Thyroid gland (tissue), 4 donors: ENCODE data around the gene PCDHGB6. TPM values are rescaled to one million over a fixed set of nuclear protein-coding genes. Genes with fewer than 3 reads are reported as not detected.
"Not testable (repeated sequence)": the region's sequence is repeated elsewhere in the genome, so short reads cannot be mapped to it uniquely, and the experiment has no call there.

Source experiments
- DNase-seq, 2 donors: peaks; one replicate each; pipeline ENCODE4 v3.0.0-alpha.2; 2019
- H3K27ac ChIP-seq, 3 donors: fragments of 200-600 bp; sonication (generic); 1 replicate in 2 of 3; 2 replicates in 1 of 3; pipeline ENCODE4 v1.5.1; 2016 to 2019; ENCODE audit warnings: mild to moderate bottlenecking in 1 of 3, moderate library complexity in 1 of 3
- H3K27me3 ChIP-seq: fragments of 200-600 bp; sonication (generic); one replicate; pipeline ENCODE4 v1.5.1; 2019
- H3K36me3 ChIP-seq, 2 donors: fragments of 200-600 bp; sonication (generic); one replicate each; pipeline ENCODE4 v1.5.1; 2016 to 2019
- H3K4me1 ChIP-seq, 2 donors: fragments of 200-600 bp; sonication (generic); one replicate each; pipeline ENCODE4 v1.5.1; 2017 to 2019
- H3K4me3 ChIP-seq, 3 donors: fragments of 200-600 bp; sonication (generic); replicated peaks in 1 of 3; 1 replicate in 2 of 3; 2 replicates in 1 of 3; pipeline ENCODE4 v1.5.1; 2016; ENCODE audit warnings: mild to moderate bottlenecking in 1 of 3
- H3K9me3 ChIP-seq: fragments of 200-600 bp; sonication (generic); one replicate; pipeline ENCODE4 v1.5.1; 2017
- CTCF ChIP-seq, 6 experiments: fragments of 200-600 bp in 3 of 6; fragments of 450-650 bp in 3 of 6; sonication (generic) in 3 of 6; IDR thresholded peaks; one replicate each; pipeline ENCODE4 v1.5.1; 2016 to 2019; ENCODE audit warnings: antibody characterized with exemption in 6 of 6, mild to moderate bottlenecking in 2 of 6, inconsistent platforms in 1 of 6, moderate library complexity in 1 of 6
- POLR2A ChIP-seq, 2 donors: fragments of 450-650 bp; IDR thresholded peaks; one replicate each; pipeline ENCODE4 v1.6.1; 2017; ENCODE audit warnings: antibody characterized with exemption in 2 of 2, mild to moderate bottlenecking in 2 of 2, moderate library complexity in 1 of 2
- WGBS, 2 donors: methylation state at CpG; one replicate each; pipeline ENCODE4 v1.1.5; 2017; 5-methylcytosine and 5-hydroxymethylcytosine counted together
- intact Hi-C: fragments of 100-400 bp; cut with DNase I; formaldehyde crosslinking; loops from one replicate; pipeline ENCODE4 v1.15.1; 2023
- total RNA-seq, 4 donors: library from RNA; depleted of rRNA; stranded (reverse); fragments of >200 nt; gene quantifications; one replicate each; pipeline ENCODE4 v1.2.3, GENCODE V29; 2016

The PCDHGB6 gene
- total RNA-seq, 4 donors from 2014 or later, result 9.5 to 11.4 (median 10.9) TPM

- DNase-seq, result no peak
- intact Hi-C loops, result no loop called here
- H3K9me3 ChIP-seq, result no peaks in the 10 kb centered on the region
- H3K4me1 ChIP-seq, result no peaks in the 10 kb centered on the region
- 24 to 29% methylated on average over 38 of the region's 38 CpGs for WGBS, 2 donors
- H3K36me3 ChIP-seq, result no peaks in the 10 kb centered on the region
- H3K27me3 ChIP-seq, result no peaks in the 10 kb centered on the region
- H3K27ac ChIP-seq, result no peak within 1 kb of the TSS
- H3K4me3 ChIP-seq, result no peak within 1 kb of the TSS
- TF ChIP-seq POLR2A (IDR thresholded peaks at IDR 0.05), result no peak
- no peak for TF ChIP-seq CTCF (IDR thresholded peaks at IDR 0.05)
Observed at GRCh38 chr5:141392429-141393198, 15.2 kb upstream of the PCDHGB6 start, which contains the start of gene PCDHGA8. PCDHGA8 (plus strand) TSS chr5:141392633; CDS start chr5:141392814, 181 bp downstream.

DNA sequence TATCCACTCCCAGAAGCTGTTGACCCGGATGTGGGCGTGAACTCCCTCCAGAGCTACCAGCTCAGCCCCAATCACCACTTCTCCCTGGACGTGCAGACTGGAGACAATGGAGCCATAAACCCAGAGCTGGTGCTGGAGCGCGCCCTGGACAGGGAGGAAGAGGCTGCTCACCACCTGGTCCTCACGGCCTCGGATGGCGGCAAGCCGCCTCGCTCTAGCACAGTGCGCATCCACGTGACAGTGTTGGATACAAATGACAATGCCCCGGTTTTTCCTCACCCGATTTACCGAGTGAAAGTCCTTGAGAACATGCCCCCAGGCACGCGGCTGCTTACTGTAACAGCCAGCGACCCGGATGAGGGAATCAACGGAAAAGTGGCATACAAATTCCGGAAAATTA lies 14.6 kb upstream of the PCDHGB6 start:
- WGBS, 2 donors, result 39 to 40% methylated on average over 19 of the region's 21 CpGs
- H3K9me3 ChIP-seq, result no peaks in the 10 kb centered on the region
- intact Hi-C loops, result no loop called here
- H3K27me3 ChIP-seq, result no peaks in the 10 kb centered on the region
- H3K4me1 ChIP-seq, result no peaks in the 10 kb centered on the region
- no peak overlapping the region for H3K4me3 ChIP-seq
- no peak overlapping the region for H3K27ac ChIP-seq
- TF ChIP-seq POLR2A (IDR thresholded peaks at IDR 0.05) (no peak), CTCF (IDR thresholded peaks at IDR 0.05) (no peak)
- H3K36me3 ChIP-seq, result no peaks in the 10 kb centered on the region
- no peak for DNase-seq

DNA sequence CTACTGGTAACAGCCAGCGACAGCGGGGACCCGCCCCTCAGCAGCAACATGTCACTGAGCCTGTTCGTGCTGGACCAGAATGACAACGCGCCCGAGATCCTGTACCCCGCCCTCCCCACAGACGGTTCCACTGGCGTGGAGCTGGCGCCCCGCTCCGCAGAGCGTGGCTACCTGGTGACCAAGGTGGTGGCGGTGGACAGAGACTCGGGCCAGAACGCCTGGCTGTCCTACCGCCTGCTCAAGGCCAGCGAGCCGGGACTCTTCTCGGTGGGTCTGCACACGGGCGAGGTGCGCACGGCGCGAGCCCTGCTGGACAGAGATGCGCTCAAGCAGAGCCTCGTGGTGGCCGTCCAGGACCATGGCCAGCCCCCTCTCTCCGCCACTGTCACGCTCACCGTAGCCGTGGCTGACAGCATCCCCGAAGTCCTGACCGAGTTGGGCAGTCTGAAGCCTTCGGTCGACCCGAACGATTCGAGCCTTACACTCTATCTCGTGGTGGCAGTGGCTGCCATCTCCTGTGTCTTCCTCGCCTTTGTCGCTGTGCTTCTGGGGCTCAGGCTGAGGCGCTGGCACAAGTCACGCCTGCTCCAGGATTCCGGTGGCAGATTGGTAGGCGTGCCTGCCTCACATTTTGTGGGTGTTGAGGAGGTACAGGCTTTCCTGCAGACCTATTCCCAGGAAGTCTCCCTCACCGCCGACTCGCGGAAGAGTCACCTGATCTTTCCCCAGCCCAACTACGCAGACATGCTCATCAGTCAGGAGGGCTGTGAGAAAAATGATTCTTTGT lies 13.2 kb upstream of the PCDHGB6 start:
- H3K9me3 ChIP-seq, DNase-seq, H3K27me3 ChIP-seq, intact Hi-C loops, H3K27ac ChIP-seq, H3K36me3 ChIP-seq, H3K4me1 ChIP-seq, H3K4me3 ChIP-seq: not testable (repeated sequence)
- 27 to 37% methylated on average over 21 to 35 of the region's 53 CpGs for WGBS, 2 donors

GRCh38 chr5:141397756-141398551 lies 9.9 kb upstream of the PCDHGB6 start, which contains the start of gene PCDHGB5:
PCDHGB5 (plus strand) TSS chr5:141397947; CDS start chr5:141398128, 181 bp downstream.
- H3K9me3 ChIP-seq, H3K27ac ChIP-seq, H3K4me1 ChIP-seq, intact Hi-C loops, H3K36me3 ChIP-seq, H3K27me3 ChIP-seq: not testable (repeated sequence)
- WGBS, 2 donors, result 8 to 11% methylated on average over 21 of the region's 43 CpGs
- peak within 1 kb of the TSS in 1 of 3 donors; percentile 13 for H3K4me3 ChIP-seq
- peak in 5 of 6 experiments; percentile 18 to 66 (median 61) for TF ChIP-seq CTCF (IDR thresholded peaks at IDR 0.05)
- peak; percentile 57 to 65 for DNase-seq

DNA sequence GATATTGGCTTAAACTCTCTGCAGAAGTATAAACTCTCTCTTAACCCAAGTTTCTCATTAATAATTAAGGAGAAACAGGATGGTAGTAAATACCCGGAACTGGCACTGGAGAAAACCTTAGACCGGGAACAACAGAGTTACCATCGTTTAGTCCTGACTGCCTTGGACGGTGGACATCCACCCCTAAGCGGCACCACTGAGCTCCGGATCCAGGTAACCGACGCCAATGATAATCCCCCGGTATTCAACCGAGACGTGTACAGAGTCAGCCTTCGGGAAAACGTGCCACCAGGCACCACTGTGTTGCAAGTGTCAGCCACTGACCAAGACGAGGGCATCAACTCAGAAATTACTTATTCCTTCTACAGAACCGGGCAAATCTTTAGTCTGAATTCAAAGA lies 9.2 kb upstream of the PCDHGB6 start:
- TF ChIP-seq POLR2A (IDR thresholded peaks at IDR 0.05) (no peak), CTCF (IDR thresholded peaks at IDR 0.05) (no peak)
- 18 to 22% methylated on average over 15 of the region's 15 CpGs for WGBS, 2 donors

More for the DNA sequence above, 9.2 kb upstream of the PCDHGB6 start:
- no peak overlapping the region for H3K4me3 ChIP-seq
- no peaks in the 10 kb centered on the region for H3K9me3 ChIP-seq
- H3K4me1 ChIP-seq, result peaks cover 4 to 7% of the 10 kb centered on the region in 2 donors
- no peaks in the 10 kb centered on the region for H3K36me3 ChIP-seq
- intact Hi-C loops, result no loop called here
- H3K27ac ChIP-seq, result no peak overlapping the region
- no peak for DNase-seq
- no peaks in the 10 kb centered on the region for H3K27me3 ChIP-seq
